MM.1S (cell line): ENCODE measurements around the gene KIAA1549.

Experiments
- DNase-seq: peaks from one replicate; pipeline ENCODE4 v3.0.0-alpha.2; 2015
- H2AFZ ChIP-seq: fragments of 300-600 bp; sonication (generic); 2 replicates; pipeline ENCODE4 v1.6.0; 2016; ENCODE audit warnings: antibody characterized with exemption, low read length
- H3F3A ChIP-seq: fragments of 300-600 bp; sonication (generic); 2 replicates; pipeline ENCODE4 v1.6.1; 2016; ENCODE audit warnings: mild to moderate bottlenecking, antibody characterized with exemption, low read length, moderate library complexity, mixed read lengths; ENCODE audit not compliant: insufficient read depth
- H3K27ac ChIP-seq: fragments of 300-600 bp; sonication (generic); 2 replicates; pipeline ENCODE4 v1.5.1; 2016; ENCODE audit warnings: mild to moderate bottlenecking, low read length
- H3K27me3 ChIP-seq: fragments of 300-600 bp; sonication (generic); replicated peaks from 2 replicates; pipeline ENCODE4 v1.6.0; 2016; ENCODE audit warnings: low read length; ENCODE audit not compliant: insufficient read depth
- H3K36me3 ChIP-seq: fragments of 300-600 bp; sonication (generic); replicated peaks from 2 replicates; pipeline ENCODE4 v1.6.1; 2016; ENCODE audit warnings: mild to moderate bottlenecking, low read length, mixed read lengths; ENCODE audit not compliant: insufficient read depth
- H3K4me1 ChIP-seq: fragments of 300-600 bp; sonication (generic); 2 replicates; pipeline ENCODE4 v1.6.1; 2016; ENCODE audit warnings: low read length, mixed read lengths
- H3K4me2 ChIP-seq: fragments of 300-600 bp; sonication (generic); 2 replicates; pipeline ENCODE4 v1.6.0; 2016; ENCODE audit warnings: low read depth, low read length
- H3K4me3 ChIP-seq: fragments of 300-600 bp; sonication (generic); 2 replicates; pipeline ENCODE4 v1.5.1; 2016; ENCODE audit warnings: low read length, mixed read lengths
- H3K79me2 ChIP-seq: fragments of 300-600 bp; sonication (generic); 2 replicates; pipeline ENCODE4 v1.6.1; 2016; ENCODE audit warnings: mixed run types, low read length, mixed read lengths
- H3K9ac ChIP-seq: fragments of 300-600 bp; sonication (generic); 2 replicates; pipeline ENCODE4 v1.6.1; 2016; ENCODE audit warnings: low read length, mixed read lengths
- H3K9me2 ChIP-seq: fragments of 300-600 bp; sonication (generic); replicated peaks from 2 replicates; pipeline ENCODE4 v1.6.1; 2016; ENCODE audit warnings: mild to moderate bottlenecking, low read length, mixed read lengths; ENCODE audit not compliant: insufficient read depth
- H3K9me3 ChIP-seq: fragments of 300-600 bp; sonication (generic); replicated peaks from 2 replicates; pipeline ENCODE4 v1.6.1; 2016; ENCODE audit warnings: mild to moderate bottlenecking, low read length, mixed read lengths; ENCODE audit not compliant: insufficient read depth
- H4K20me1 ChIP-seq: fragments of 300-600 bp; sonication (generic); 2 replicates; pipeline ENCODE4 v1.6.1; 2016; ENCODE audit warnings: mild to moderate bottlenecking, low read length, moderate library complexity, mixed read lengths; ENCODE audit not compliant: insufficient read depth
- CTCF ChIP-seq: fragments of 300-600 bp; sonication (generic); IDR thresholded peaks from 2 replicates; pipeline ENCODE4 v1.5.1; 2016; ENCODE audit warnings: antibody characterized with exemption, low read length, mixed read lengths
- EZH2 ChIP-seq: fragments of 300-600 bp; sonication (generic); optimal IDR thresholded peaks from 2 replicates; pipeline ENCODE3; 2017; ENCODE audit warnings: low read depth, mild to moderate bottlenecking, antibody characterized with exemption, low read length, mixed read lengths
- EZH2phosphoT487 ChIP-seq: fragments of 300-600 bp; sonication (generic); IDR thresholded peaks from 2 replicates; pipeline ENCODE4 v1.6.1; 2018; ENCODE audit warnings: antibody characterized with exemption, low read length

Gene KIAA1549

GRCh38 chr7:138837627-138838026, 143.6 kb downstream of the KIAA1549 start:
- H3K4me3 ChIP-seq = no peak overlapping the region
- no peak for DNase-seq
- no peaks in the 10 kb centered on the region for H3K27me3 ChIP-seq
- H3F3A ChIP-seq = no peaks in the 10 kb centered on the region
- no peak for TF ChIP-seq CTCF
- TF ChIP-seq EZH2phosphoT487 = no peak
- no peak for TF ChIP-seq EZH2
- H3K27ac ChIP-seq = no peak overlapping the region
- no peaks in the 10 kb centered on the region for H3K4me1 ChIP-seq
- H3K9ac ChIP-seq = no peak overlapping the region
- no peaks in the 10 kb centered on the region for H3K79me2 ChIP-seq
- no peaks in the 10 kb centered on the region for H3K9me2 ChIP-seq
- no peaks in the 10 kb centered on the region for H3K36me3 ChIP-seq
- H3K9me3 ChIP-seq = no peaks in the 10 kb centered on the region
- no peaks in the 10 kb centered on the region for H4K20me1 ChIP-seq
- H2AFZ ChIP-seq = no peak overlapping the region
- H3K4me2 ChIP-seq = no peak overlapping the region

GRCh38 chr7:138835087-138835486, 146.1 kb downstream of the KIAA1549 start:
- H3K36me3 ChIP-seq = no peaks in the 10 kb centered on the region
- no peak for TF ChIP-seq CTCF
- TF ChIP-seq EZH2 = no peak
- TF ChIP-seq EZH2phosphoT487 = no peak
- H3K9me3 ChIP-seq = no peaks in the 10 kb centered on the region
- no peaks in the 10 kb centered on the region for H4K20me1 ChIP-seq
- no peak overlapping the region for H3K4me3 ChIP-seq
- no peaks in the 10 kb centered on the region for H3F3A ChIP-seq
- no peaks in the 10 kb centered on the region for H3K79me2 ChIP-seq
- H3K4me1 ChIP-seq = no peaks in the 10 kb centered on the region
- no peak overlapping the region for H3K27ac ChIP-seq
- H3K4me2 ChIP-seq = no peak overlapping the region
- no peak overlapping the region for H2AFZ ChIP-seq
- no peak for DNase-seq
- H3K9me2 ChIP-seq = no peaks in the 10 kb centered on the region
- no peak overlapping the region for H3K9ac ChIP-seq
- no peaks in the 10 kb centered on the region for H3K27me3 ChIP-seq

- DNase-seq = no peak
- no peaks in the 10 kb centered on the region for H3K36me3 ChIP-seq
- H3K27ac ChIP-seq = no peak overlapping the region
- no peaks in the 10 kb centered on the region for H3K9me2 ChIP-seq
- H3F3A ChIP-seq = no peaks in the 10 kb centered on the region
- H3K79me2 ChIP-seq = no peaks in the 10 kb centered on the region
- no peak overlapping the region for H2AFZ ChIP-seq
- H3K4me1 ChIP-seq = no peaks in the 10 kb centered on the region
- H3K27me3 ChIP-seq = no peaks in the 10 kb centered on the region
- no peaks in the 10 kb centered on the region for H4K20me1 ChIP-seq
- H3K4me2 ChIP-seq = no peak overlapping the region
- H3K4me3 ChIP-seq = no peak overlapping the region
- H3K9ac ChIP-seq = no peak overlapping the region
- H3K9me3 ChIP-seq = no peaks in the 10 kb centered on the region
- TF ChIP-seq EZH2 (no peak), EZH2phosphoT487 (no peak), CTCF (no peak)
Measured at GRCh38 chr7:138834583-138834982, 146.6 kb downstream of the KIAA1549 start.

- Histone ChIP-seq H3K79me2 (no peaks in the 10 kb centered on the region), H3K4me2 (no peak overlapping the region), H3K4me1 (no peaks in the 10 kb centered on the region), H3K27me3 (no peaks in the 10 kb centered on the region), H3K9me3 (no peaks in the 10 kb centered on the region), H3K4me3 (no peak overlapping the region), H3K36me3 (no peaks in the 10 kb centered on the region), H4K20me1 (no peaks in the 10 kb centered on the region), H3F3A (no peaks in the 10 kb centered on the region), H3K9me2 (no peaks in the 10 kb centered on the region), H3K27ac (no peak overlapping the region), H2AFZ (no peak overlapping the region), H3K9ac (no peak overlapping the region)
- TF ChIP-seq EZH2 = no peak
- no peak for TF ChIP-seq CTCF
- TF ChIP-seq EZH2phosphoT487 = no peak
- no peak for DNase-seq
Measured at GRCh38 chr7:138833596-138833995, 147.6 kb downstream of the KIAA1549 start.
